ENCODE data around the gene DLG1.

The DLG1 gene

GRCh38 chr3:197317250-197317963 is 19.0 kb upstream of the DLG1 start:
- DNase-seq (ENCODE audit: low read depth) = no peak

- DNase-seq (ENCODE audit: low read depth) = no peak
Measured at GRCh38 chr3:197312431-197312830, 14.0 kb upstream of the DLG1 start.

GRCh38 chr3:197311591-197311990 is 13.2 kb upstream of the DLG1 start:
- no peak for DNase-seq (ENCODE audit: low read depth)

GRCh38 chr3:197309528-197310361 is 11.3 kb upstream of the DLG1 start:
- no peak for DNase-seq (ENCODE audit: low read depth)

- no peak for DNase-seq (ENCODE audit: low read depth)
Measured at GRCh38 chr3:197308591-197308990, 10.2 kb upstream of the DLG1 start.

- DNase-seq (ENCODE audit: low read depth) = no peak
Measured at GRCh38 chr3:197306374-197307086, 8.1 kb upstream of the DLG1 start.

GRCh38 chr3:197305854-197306253 is 7.4 kb upstream of the DLG1 start:
- no peak for DNase-seq (ENCODE audit: low read depth)

GRCh38 chr3:197303452-197303851 is 5.0 kb upstream of the DLG1 start:
- no peak for DNase-seq (ENCODE audit: low read depth)

- DNase-seq (ENCODE audit: low read depth) = no peak
Measured at GRCh38 chr3:197302696-197303341, 4.4 kb upstream of the DLG1 start.

- DNase-seq (ENCODE audit: low read depth) = no peak
Measured at GRCh38 chr3:197302033-197302432, 3.6 kb upstream of the DLG1 start.

- no peak for DNase-seq (ENCODE audit: low read depth)
Measured at GRCh38 chr3:197300361-197300760, 1.9 kb upstream of the DLG1 start.

- DNase-seq (ENCODE audit: low read depth) = peak; percentile 21
Measured at GRCh38 chr3:197298945-197299854, 788 bp upstream of the DLG1 start.

GRCh38 chr3:197297476-197298340 is 704 bp downstream of the DLG1 start:
- DNase-seq (ENCODE audit: low read depth) = peak; percentile 89

GRCh38 chr3:197297002-197297401 is 1.4 kb downstream of the DLG1 start:
- no peak for DNase-seq (ENCODE audit: low read depth)

GRCh38 chr3:197296545-197296944 is 1.9 kb downstream of the DLG1 start:
- no peak for DNase-seq (ENCODE audit: low read depth)

- no peak for DNase-seq (ENCODE audit: low read depth)
Measured at GRCh38 chr3:197295871-197296270, 2.5 kb downstream of the DLG1 start.

- no peak for DNase-seq (ENCODE audit: low read depth)
Measured at GRCh38 chr3:197293605-197294237, 4.7 kb downstream of the DLG1 start.

- no peak for DNase-seq (ENCODE audit: low read depth)
Measured at GRCh38 chr3:197292648-197293047, 5.8 kb downstream of the DLG1 start.

- no peak for DNase-seq (ENCODE audit: low read depth)
Measured at GRCh38 chr3:197292083-197292646, 6.2 kb downstream of the DLG1 start.
